ENCODE data around the gene FAT1. TPM values are rescaled to one million over a fixed set of nuclear protein-coding genes. Genes with fewer than 3 reads are reported as not detected.

FAT1 gene
- total and polyA plus RNA-seq, 9 of the 15 experiments (the other 6 are each of a cell fraction or from before 2014, with no cell fraction given) = 6.0 to 38.4 (median 21.4) TPM

GRCh38 chr4:186723292-186724057, at the start of gene FAT1 (continued):
- TF ChIP-seq CHD7 (IDR thresholded peaks at IDR 0.05; ENCODE audit: low read depth, low read length) (no peak), SIN3B (IDR thresholded peaks at IDR 0.05; ENCODE audit: low read depth) (peak; percentile 46; the same call in 1 of the 2 replicates), ZC3H8 (IDR thresholded peaks at IDR 0.05) (no peak), ETS1 (conservative IDR thresholded peaks at IDR 0.05; ENCODE audit: control insufficient read depth, low read depth, low read length) (peak; percentile 9; the same call in 1 of the 2 replicates), ZNF263 (CRISPR knock-in tag; IDR thresholded peaks at IDR 0.05; ENCODE audit: borderline replicate concordance) (0 out of 2 replicates have a peak, but pooled peaks have one; percentile 11), ZBTB12 (CRISPR knock-in tag; IDR thresholded peaks at IDR 0.05) (no peak), RAD51 (IDR thresholded peaks at IDR 0.05; ENCODE audit: borderline replicate concordance, low read depth) (no peak), KDM5B (IDR thresholded peaks at IDR 0.05; ENCODE audit: insufficient replicate concordance, low read depth, low read length) (peak; percentile 29), THRAP3 (IDR thresholded peaks at IDR 0.05; ENCODE audit: borderline replicate concordance) (no peak), NFRKB (IDR thresholded peaks at IDR 0.05; ENCODE audit: low read depth) (no peak), CBFA2T3 (IDR thresholded peaks at IDR 0.05) (no peak), FOXA1 (IDR thresholded peaks at IDR 0.05; ENCODE audit: borderline replicate concordance) (no peak), ZNF274 (IDR thresholded peaks at IDR 0.05; ENCODE audit: borderline replicate concordance, low read depth, low read length) (no peak), FOXK2 (conservative IDR thresholded peaks at IDR 0.05 in 1 of 2, IDR thresholded peaks at IDR 0.05 in 1 of 2; ENCODE audit: low read depth in 2 of 2) (no peak)
